Gastroesophageal sphincter (tissue), 3 donors: Measurements from ENCODE around the gene EIPR1.

Source experiments
- CTCF ChIP-seq, 4 experiments: fragments of 200-600 bp in 2 of 4; fragments of 450-650 bp in 2 of 4; sonication (generic) in 1 of 4; IDR thresholded peaks; one replicate each; pipeline ENCODE4 v1.5.1; 2017 to 2019; ENCODE audit warnings: antibody characterized with exemption in 4 of 4, mild to moderate bottlenecking in 2 of 4, moderate library complexity in 2 of 4
- EP300 ChIP-seq: sonication (generic); formaldehyde crosslinking; IDR thresholded peaks from one replicate; pipeline ENCODE4 v1.6.1; 2017; ENCODE audit warnings: antibody characterized with exemption, mild to moderate bottlenecking
- POLR2A ChIP-seq, 2 donors: fragments of 450-650 bp; IDR thresholded peaks; one replicate each; pipeline ENCODE4 v1.6.1; 2017; ENCODE audit warnings: antibody characterized with exemption in 2 of 2, mild to moderate bottlenecking in 2 of 2, moderate library complexity in 1 of 2
- POLR2AphosphoS5 ChIP-seq: sonication (generic); formaldehyde crosslinking; IDR thresholded peaks from one replicate; pipeline ENCODE4 v1.6.1; 2017; ENCODE audit warnings: antibody characterized with exemption

- TF ChIP-seq POLR2A (IDR thresholded peaks at IDR 0.05) (no peak), CTCF (IDR thresholded peaks at IDR 0.05) (no peak), POLR2AphosphoS5 (no peak), EP300 (no peak)
Observed at GRCh38 chr2:3290655-3291054, 87.0 kb downstream of the EIPR1 start.
